Measurements from ENCODE around the gene EXOC8. TPM values are rescaled to one million over a fixed set of nuclear protein-coding genes. Genes with fewer than 3 reads are reported as not detected.

The EXOC8 gene, protein sequence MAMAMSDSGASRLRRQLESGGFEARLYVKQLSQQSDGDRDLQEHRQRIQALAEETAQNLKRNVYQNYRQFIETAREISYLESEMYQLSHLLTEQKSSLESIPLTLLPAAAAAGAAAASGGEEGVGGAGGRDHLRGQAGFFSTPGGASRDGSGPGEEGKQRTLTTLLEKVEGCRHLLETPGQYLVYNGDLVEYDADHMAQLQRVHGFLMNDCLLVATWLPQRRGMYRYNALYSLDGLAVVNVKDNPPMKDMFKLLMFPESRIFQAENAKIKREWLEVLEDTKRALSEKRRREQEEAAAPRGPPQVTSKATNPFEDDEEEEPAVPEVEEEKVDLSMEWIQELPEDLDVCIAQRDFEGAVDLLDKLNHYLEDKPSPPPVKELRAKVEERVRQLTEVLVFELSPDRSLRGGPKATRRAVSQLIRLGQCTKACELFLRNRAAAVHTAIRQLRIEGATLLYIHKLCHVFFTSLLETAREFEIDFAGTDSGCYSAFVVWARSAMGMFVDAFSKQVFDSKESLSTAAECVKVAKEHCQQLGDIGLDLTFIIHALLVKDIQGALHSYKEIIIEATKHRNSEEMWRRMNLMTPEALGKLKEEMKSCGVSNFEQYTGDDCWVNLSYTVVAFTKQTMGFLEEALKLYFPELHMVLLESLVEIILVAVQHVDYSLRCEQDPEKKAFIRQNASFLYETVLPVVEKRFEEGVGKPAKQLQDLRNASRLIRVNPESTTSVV
- total RNA-seq (2014; rRNA removed; shearing (Covaris generic)) = 11.5 and 13.1 TPM in 2 replicates
- polyA plus RNA-seq (2015; cell fraction: cytosol; rRNA removed) = 10.4 and 12.6 TPM in 2 replicates
- 18.4 and 19.2 TPM in 2 replicates for polyA plus RNA-seq (2015; cell fraction: nucleus; rRNA removed)

DNA sequence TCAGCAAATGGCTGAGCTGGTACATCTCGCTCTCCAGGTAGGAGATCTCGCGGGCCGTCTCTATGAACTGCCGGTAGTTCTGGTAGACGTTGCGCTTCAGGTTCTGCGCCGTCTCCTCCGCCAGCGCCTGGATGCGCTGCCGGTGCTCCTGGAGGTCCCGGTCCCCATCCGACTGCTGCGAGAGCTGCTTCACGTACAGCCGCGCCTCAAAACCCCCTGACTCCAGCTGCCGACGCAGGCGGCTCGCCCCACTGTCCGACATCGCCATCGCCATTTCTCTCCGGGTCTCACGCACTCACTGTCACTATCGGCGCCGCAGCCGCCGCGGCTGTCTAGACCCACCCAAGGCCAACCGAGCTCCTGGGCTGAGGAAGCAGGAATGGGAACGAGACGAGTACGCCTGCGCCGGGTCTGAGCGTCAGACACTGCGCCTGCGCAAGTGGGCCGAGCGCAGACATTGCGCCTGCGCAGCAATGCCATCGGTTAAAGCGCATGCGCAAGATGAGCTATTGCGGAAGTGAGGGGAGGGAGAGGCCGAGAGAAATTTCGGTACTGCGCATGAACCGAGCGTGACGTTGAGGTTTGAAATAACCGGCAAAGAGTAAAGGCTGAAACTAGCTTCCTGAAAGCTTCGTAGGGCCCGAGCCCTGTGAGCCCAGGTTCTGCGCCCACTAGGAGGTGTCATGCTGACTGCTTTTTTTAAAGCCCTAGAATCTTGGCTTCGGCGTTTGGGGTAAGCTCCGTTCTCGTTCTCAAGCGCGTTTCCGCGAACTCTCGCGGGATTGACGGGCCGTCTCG is at the start of gene EXOC8:
EXOC8 (minus strand) TSS at position 381 of the 798 bp plus-strand sequence; CDS start at position 274, 107 bp downstream.
- in situ Hi-C loops (cut with HindIII; ENCODE audit: low pct_unique_long_range_greater_than_20kb, low sequenced_read_pairs) = no loop called here
- peak; percentile 97 for DNase-seq (ENCODE audit: low read depth, low spot score)

DNA sequence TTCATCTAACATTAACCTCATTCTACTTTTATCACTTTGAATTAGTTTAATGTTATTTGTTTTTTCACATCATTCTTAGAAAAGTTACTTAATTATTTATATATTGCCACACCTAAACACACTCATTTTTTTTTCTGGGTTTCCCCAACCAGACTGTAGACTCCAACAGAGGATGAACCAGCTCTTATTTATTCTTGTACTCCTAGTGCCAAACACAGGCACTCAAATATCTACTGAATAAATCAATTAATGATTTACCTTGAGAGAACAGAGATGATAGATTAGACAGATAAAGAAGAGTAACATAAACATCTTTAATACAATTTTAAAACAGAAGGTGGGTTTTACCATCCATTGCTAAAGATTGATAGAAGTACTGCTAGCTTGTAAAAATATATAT is 48.8 kb upstream of the EXOC8 start:
- no peak for DNase-seq (ENCODE audit: low read depth, low spot score)
- in situ Hi-C loops (cut with HindIII; ENCODE audit: low pct_unique_long_range_greater_than_20kb, low sequenced_read_pairs) = no loop called here

DNA sequence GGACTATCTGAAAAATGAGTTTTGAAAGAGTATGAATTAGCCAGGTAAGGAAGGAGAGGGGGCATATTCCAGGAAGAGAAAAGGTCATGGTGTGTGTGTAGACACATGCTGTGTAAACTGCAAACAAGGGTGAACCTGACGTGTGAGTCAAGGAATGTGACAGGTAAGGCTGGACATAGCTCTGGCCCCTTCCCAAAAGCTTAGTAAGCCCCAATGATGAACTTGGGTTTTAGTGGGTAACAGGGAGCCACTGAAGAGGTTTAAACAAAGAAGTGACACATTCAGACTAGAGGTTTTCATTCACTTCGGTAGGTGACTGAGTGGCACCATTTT is 47.7 kb upstream of the EXOC8 start:
- in situ Hi-C loops (cut with HindIII; ENCODE audit: low pct_unique_long_range_greater_than_20kb, low sequenced_read_pairs) = no loop called here
- DNase-seq (ENCODE audit: low read depth, low spot score) = no peak

DNA sequence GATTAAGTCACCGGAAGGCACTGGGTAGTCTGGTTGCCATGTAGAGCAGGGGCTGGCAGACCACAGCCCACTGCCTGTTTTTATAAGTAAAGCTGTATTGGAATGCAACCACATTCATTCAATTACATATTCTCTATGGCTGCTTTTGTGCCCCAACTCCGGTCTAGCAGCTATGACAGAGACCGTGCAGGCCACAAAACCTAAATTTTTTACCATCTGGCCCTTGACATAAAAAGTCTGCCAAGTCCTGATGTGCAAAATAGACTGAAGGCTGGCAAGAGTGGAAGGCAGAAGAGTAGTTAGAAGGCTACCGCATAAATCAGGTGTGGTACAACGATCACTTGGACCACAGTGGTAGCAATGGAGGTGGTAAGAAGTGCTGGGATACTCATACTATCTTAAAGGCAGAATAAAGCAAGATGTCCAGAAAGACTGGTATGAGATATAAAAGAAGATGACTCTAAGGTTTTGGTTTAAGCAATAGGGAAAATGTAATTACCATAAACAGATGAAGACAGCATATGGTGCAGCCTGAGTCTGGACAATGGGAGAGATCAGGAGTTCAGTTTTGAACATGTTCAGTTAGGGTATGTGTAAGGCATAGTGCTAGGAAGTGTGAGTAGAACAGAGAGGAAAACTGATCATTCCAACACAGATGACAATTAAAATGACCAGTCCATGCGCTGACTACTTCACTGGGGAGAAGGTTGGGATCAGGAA is 47.2 kb upstream of the EXOC8 start:
- DNase-seq (ENCODE audit: low read depth, low spot score) = no peak
- in situ Hi-C loops (cut with HindIII; ENCODE audit: low pct_unique_long_range_greater_than_20kb, low sequenced_read_pairs) = no loop called here

DNA sequence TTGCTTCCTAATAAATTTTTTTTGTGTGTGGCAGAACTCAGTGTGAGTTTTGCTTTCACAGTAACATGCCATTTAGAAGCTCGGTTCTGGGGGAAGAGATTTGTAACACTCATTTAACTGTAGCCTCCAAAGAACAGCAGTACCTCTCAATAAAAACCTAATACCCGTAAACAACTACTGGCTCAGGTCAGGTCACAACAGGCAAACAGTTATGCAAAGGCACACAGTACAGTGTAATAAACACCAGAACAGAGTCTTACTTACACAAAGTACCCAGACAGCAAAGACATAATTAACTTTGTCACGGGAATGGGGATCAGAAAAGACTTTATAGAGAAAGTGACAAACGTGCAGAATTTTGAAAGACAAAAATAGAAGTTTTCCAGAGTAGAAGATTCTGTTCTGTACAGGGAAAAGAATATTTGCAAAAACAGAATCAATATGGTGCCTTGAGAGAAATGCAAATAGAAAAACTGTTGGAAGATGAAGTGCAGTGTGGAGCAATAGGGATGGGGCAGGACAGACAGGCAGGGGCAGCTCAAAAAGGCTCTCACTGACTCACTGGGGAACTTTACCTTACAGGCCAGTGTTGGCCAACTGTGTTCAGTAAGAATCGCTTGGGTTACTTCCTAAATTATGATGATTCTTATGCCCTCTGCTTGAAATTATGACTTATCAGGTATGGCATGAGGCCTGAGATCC is 45.7 kb upstream of the EXOC8 start:
- no peak for DNase-seq (ENCODE audit: low read depth, low spot score)
- in situ Hi-C loops (cut with HindIII; ENCODE audit: low pct_unique_long_range_greater_than_20kb, low sequenced_read_pairs) = no loop called here

DNA sequence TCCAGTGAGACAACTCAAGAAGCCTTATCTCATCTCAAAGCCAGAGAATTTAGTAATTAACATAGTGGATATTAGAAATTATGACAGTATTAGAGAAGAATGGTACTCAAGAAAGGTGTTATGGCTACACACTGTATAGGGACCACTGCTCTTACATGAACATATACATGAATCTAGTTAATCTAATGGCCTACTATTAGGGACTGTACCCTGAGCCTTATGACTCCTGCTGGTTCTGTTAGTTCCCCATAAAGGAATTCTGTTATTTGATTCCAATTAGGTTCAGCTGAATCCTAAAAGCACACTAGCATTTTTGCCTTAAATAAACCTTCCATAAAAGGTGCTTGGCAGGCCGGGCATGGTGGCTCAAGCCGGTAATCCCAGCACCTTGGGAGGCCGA is 44.8 kb upstream of the EXOC8 start:
- DNase-seq (ENCODE audit: low read depth, low spot score) = no peak
- in situ Hi-C loops (cut with HindIII; ENCODE audit: low pct_unique_long_range_greater_than_20kb, low sequenced_read_pairs) = no loop called here

DNA sequence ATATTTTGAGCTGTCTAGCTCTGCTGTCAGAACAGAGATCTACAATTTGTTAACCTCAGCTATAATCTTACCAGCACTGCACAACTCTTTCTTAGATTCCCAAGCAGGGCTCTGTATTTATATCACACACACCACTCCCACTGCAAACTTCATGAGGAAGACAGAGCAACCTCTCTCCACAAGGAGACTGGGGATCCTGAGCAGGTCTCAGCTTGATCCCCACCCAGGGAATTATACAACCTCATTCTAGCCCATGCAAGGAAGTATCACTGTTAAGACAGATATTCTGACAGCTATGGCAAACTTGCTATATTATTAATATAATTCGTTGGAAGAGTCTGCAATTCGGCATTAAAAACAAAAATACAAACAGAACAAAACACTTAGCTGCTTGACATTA is 44.1 kb upstream of the EXOC8 start:
- no peak for DNase-seq (ENCODE audit: low read depth, low spot score)
- in situ Hi-C loops (cut with HindIII; ENCODE audit: low pct_unique_long_range_greater_than_20kb, low sequenced_read_pairs) = no loop called here

DNA sequence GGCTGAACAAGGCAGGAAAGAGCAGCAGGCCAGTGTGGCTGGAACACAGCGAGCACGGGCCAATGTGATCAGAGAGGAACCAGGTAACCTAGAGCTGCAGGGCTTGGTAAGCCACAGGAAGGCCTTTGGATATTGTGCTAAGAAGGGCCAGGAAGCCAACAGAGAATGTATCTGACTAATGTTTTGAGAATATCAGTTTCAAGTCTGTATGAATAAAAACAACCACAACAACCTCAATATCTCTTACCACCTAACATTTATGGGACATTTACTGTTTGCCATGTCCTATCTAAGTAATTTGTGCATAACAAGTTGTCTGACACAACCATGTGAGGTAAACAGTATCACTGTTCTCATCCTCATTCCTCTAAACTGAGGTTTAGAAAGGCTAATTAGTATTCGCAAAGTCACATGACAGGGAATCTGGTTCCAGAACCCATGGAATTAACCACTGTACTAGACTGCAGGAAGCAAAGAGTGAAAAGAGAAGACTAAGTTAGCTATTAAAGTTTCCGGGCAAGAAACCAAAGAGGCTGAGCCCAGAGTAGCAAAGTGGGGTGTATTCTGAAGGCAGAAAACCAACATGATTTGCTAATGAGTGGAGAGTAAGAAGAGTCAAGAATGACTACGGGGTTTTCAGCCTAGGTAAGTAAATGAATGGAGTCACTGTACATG is 39.4 kb upstream of the EXOC8 start:
- no peak for DNase-seq (ENCODE audit: low read depth, low spot score)
- in situ Hi-C loops (cut with HindIII; ENCODE audit: low pct_unique_long_range_greater_than_20kb, low sequenced_read_pairs) = no loop called here

DNA sequence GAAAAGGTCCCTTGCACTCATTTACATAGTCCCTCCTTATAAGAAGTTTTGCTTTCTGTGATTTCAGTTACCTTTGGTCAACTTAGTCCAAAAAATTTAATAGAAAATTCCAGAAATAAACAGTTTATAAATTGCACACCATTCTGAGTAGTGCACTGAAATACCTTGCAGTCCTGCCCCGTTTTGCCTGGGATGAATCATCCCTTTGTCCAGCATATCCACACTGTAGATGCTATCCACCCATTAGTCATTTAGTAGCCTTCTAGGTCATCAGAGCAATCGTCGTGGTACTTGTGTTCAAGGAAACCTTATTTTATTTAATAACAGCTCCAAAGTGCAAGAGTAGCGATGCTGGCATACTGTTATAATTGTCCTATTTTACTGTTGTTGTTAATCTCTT is 38.4 kb upstream of the EXOC8 start:
- no peak for DNase-seq (ENCODE audit: low read depth, low spot score)
- in situ Hi-C loops (cut with HindIII; ENCODE audit: low pct_unique_long_range_greater_than_20kb, low sequenced_read_pairs) = no loop called here

DNA sequence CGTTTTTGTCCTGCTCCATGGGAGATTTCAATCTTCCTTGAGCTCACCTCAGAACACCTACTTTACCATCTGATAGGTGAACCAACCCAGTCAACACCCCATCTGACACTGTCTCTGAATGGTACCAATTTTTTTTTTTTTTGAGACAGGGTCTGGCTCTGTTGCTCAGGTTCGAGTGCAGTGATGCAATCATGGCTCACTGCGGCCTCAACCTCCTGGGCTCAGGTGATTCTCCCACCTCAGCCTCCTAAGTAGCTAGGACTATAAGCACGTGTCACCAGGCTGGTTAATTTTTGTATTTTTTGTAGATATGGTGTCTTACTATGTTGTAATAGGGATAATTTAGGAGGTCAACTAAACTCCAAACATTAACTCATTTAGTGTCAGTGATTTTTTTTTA is 36.7 kb upstream of the EXOC8 start:
- DNase-seq (ENCODE audit: low read depth, low spot score) = no peak
- in situ Hi-C loops (cut with HindIII; ENCODE audit: low pct_unique_long_range_greater_than_20kb, low sequenced_read_pairs) = loop anchor here (25.0 kb wide), 1 partner anchor 238 kb away; no protein-coding TSS in a partner anchor

DNA sequence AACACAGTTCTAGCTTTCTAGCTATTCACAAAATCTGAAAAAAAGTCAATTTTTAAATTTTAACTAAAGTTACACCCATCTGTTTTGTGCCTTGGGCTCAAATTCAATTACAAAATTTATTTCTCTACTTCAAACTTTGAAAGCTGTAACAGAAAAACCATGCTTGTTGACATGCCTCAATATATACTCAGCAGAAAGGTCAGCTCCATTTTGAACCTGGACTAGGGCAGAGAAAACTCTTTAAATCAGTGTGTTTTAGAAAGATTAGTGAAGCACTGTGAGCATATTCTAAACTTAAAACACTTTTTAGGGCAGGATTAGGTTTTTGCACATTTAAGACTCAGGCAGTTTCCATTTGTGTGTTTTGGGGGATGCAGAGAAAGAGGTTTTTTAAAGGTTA is 34.8 kb upstream of the EXOC8 start:
- in situ Hi-C loops (cut with HindIII; ENCODE audit: low pct_unique_long_range_greater_than_20kb, low sequenced_read_pairs) = loop anchor here (25.0 kb wide), 1 partner anchor 240 kb away; no protein-coding TSS in a partner anchor
- no peak for DNase-seq (ENCODE audit: low read depth, low spot score)

DNA sequence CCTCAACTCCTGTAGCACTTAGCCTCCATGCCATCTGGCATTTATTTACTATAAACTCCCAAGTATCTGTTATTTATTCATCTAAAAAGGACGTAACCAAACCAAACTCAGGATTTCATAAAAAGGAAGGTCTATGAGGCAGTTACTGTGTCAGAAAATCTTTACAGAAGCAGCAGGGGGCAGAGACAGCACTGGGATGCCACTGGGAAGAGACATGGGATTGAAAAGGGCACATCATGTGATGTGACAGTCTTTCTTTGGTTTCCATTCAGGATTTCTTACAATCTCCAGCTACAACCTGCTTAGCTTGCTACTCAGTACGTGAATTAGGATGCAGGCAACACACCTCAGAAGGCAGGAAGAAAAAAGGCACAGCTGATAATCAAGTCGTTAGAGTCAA is 31.6 kb upstream of the EXOC8 start:
- peak; percentile 63 for DNase-seq (ENCODE audit: low read depth, low spot score)
- in situ Hi-C loops (cut with HindIII; ENCODE audit: low pct_unique_long_range_greater_than_20kb, low sequenced_read_pairs) = loop anchor here (25.0 kb wide), 1 partner anchor 243 kb away; no protein-coding TSS in a partner anchor

DNA sequence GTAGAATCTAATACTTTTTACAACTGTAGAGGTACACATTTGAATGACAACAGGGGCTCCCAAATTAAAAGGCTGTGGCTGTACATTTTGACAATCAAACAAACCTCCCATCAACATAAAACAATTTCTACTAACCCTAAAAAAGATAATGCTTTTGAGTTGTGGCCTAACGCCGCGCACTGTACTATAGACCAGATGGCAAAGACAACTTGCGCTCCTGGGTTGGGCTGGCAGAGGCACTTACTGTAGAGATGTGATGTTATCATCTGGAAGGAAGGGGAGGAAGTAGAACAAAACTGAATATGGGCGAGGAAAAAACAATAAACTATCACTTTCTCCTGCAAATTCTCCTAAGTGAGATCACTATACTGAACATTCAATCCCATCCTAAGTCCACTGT is 26.5 kb upstream of the EXOC8 start:
- in situ Hi-C loops (cut with HindIII; ENCODE audit: low pct_unique_long_range_greater_than_20kb, low sequenced_read_pairs) = loop anchor here (25.0 kb wide), 1 partner anchor 248 kb away; no protein-coding TSS in a partner anchor
- no peak for DNase-seq (ENCODE audit: low read depth, low spot score)

DNA sequence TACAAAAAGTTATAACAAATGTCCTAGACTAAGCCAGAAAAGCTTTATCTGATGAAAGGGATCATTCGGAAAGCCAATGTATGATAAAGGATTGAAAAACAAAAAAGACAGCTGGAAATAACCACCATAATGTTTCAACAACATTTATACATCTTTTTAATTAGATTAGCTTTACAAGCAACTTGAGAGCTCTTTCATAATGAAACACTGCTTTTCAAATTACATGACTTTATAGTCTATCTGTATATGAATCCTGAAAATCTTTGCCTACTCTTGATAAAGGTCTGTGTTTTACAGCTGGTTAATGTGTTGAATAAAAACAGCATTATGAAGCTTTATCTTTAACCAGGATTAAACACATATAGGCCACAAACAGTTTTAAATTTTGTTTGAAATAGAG is 26.0 kb upstream of the EXOC8 start:
- in situ Hi-C loops (cut with HindIII; ENCODE audit: low pct_unique_long_range_greater_than_20kb, low sequenced_read_pairs) = loop anchor here (25.0 kb wide), 1 partner anchor 249 kb away; no protein-coding TSS in a partner anchor
- DNase-seq (ENCODE audit: low read depth, low spot score) = no peak

DNA sequence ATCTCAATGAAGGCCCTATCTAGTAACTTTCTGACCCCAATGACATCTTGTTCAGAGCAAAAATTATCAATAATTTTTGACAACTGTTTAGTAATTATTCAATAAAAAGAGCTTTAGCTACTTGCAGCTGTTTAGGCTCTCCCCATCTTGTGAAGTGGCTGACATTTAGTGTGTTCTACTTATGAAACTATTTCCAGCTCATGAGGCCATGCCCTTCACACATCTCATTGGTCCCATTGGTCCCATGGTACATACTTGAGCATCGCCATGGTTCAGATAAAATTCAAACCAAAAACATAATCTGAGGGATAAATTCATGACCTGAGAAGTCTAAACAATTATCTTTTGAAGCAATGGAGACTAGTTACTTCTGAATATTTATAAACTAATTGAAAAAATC is 24.7 kb upstream of the EXOC8 start:
- no peak for DNase-seq (ENCODE audit: low read depth, low spot score)
- in situ Hi-C loops (cut with HindIII; ENCODE audit: low pct_unique_long_range_greater_than_20kb, low sequenced_read_pairs) = loop anchor here (25.0 kb wide), 1 partner anchor 250 kb away; no protein-coding TSS in a partner anchor

DNA sequence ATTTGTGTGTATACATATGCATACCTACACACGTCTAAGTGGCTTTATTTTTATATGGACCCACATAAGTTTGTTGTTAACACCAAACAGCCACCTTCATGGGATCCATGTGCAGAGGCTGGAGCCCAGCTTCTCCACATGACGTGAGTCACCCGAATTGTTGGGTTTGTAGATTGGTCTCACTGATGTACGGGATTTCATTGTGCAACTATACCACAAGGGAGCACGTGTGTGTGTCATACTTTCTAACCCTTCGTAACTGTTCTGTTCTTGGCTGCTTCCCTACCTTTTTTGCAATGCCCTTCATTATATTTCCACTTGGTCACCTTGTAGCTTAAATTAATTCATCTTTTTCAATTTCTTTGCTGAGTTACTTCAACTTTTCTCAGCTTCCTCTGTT is 21.5 kb upstream of the EXOC8 start:
- DNase-seq (ENCODE audit: low read depth, low spot score) = peak; percentile 60
- in situ Hi-C loops (cut with HindIII; ENCODE audit: low pct_unique_long_range_greater_than_20kb, low sequenced_read_pairs) = loop anchor here (25.0 kb wide), 1 partner anchor 253 kb away; no protein-coding TSS in a partner anchor
